ENCODE data around the gene UCK2. TPM values are rescaled to one million over a fixed set of nuclear protein-coding genes. Genes with fewer than 3 reads are reported as not detected.

The UCK2 gene
- total and polyA plus RNA-seq, 2 donors (not counting 1 experiment from before 2014, with no cell fraction given), result 8.9 to 11.5 TPM

DNA sequence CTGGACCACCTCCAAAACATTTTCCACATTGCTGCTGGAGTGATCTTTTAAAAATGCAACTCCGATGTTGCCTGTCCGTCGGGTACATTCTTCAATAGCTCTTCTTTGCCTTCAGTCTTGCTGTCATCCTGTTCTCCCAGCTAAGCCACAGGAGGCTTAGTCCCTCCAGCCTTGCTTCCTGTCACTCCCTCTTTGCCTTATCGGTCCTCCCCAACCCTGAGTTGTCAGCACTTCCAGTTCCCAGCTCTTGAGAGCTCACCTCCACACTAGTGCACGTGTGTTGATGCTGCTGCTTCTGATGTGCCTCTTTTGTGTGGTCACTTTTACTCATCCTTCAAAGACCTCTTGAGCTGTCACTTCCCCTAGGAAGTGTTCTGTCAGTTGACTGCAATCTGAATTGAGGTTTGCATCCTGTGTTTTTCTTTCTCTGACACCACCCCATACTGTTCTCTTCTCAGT is 15.3 kb downstream of the UCK2 start:
- Histone ChIP-seq H3K9ac (ENCODE audit: low read length) (peak overlapping the region; percentile 2), H3K9me3 (ENCODE audit: control extremely low read depth in 1 of 3, control insufficient read depth in 2 of 3, insufficient read depth in 1 of 3, low read length in 2 of 3) (no peaks in the 10 kb centered on the region), H4K20me1 (ENCODE audit: control insufficient read depth, insufficient read depth, low read length, poor library complexity, severe bottlenecking) (peaks cover 7% of the 10 kb centered on the region), H3K27me3 (replicated peaks in 1 of 4; ENCODE audit: control extremely low read depth in 1 of 4, control insufficient read depth in 3 of 4, insufficient read depth in 4 of 4, low read length in 3 of 4) (no peaks in the 10 kb centered on the region), H3K4me2 (replicated peaks; ENCODE audit: low read depth, low read length, poor library complexity, severe bottlenecking) (no peak overlapping the region), H3K79me2 (ENCODE audit: control insufficient read depth, insufficient read depth, low read length) (peaks cover 66% of the 10 kb centered on the region), H2AFZ (ENCODE audit: insufficient read depth, low read depth, low read length, poor library complexity, severe bottlenecking) (no peak overlapping the region), H3K36me3 (replicated peaks in 1 of 2; ENCODE audit: control extremely low read depth in 1 of 2, control insufficient read depth in 1 of 2, extremely low read depth in 1 of 2, insufficient read depth in 2 of 2, low read length in 1 of 2) (no peaks in the 10 kb centered on the region), H3K4me3 (ENCODE audit: control extremely low read depth in 1 of 5, extremely low read depth in 1 of 5, insufficient read depth in 1 of 5, low read depth in 2 of 5, low read length in 4 of 5) (no peak overlapping the region), H3K27ac (ENCODE audit: low read length in 2 of 2) (no peak overlapping the region), H3K4me1 (ENCODE audit: control insufficient read depth in 2 of 2, insufficient read depth in 2 of 2, low read length in 2 of 2) (peaks cover 6 to 11% of the 10 kb centered on the region in 2 donors)
- DNase-seq (no peak), ATAC-seq (ENCODE audit: low read depth) (no peak)
- 13% methylated on average over 5 of the region's 5 CpGs for WGBS (ENCODE audit: insufficient coverage)
- Mint-ChIP-seq H3K4me3 (peak overlapping the region; percentile 1), H3K4me1 (peaks cover 24% of the 10 kb centered on the region), H3K9me3 (ENCODE audit: insufficient read depth) (no peaks in the 10 kb centered on the region), H3K27ac (no peak overlapping the region), H3K27me3 (no peaks in the 10 kb centered on the region)
- POLR2A ChIA-PET, result no interaction called here
- intact Hi-C loops (cut with micrococcal nuclease), result no loop called here
- TF ChIP-seq EZH2 (IDR thresholded peaks at IDR 0.05; ENCODE audit: borderline replicate concordance, insufficient read depth, low read depth, low read length, poor library complexity, severe bottlenecking), result no peak
- TF ChIP-seq, protein P1, sequence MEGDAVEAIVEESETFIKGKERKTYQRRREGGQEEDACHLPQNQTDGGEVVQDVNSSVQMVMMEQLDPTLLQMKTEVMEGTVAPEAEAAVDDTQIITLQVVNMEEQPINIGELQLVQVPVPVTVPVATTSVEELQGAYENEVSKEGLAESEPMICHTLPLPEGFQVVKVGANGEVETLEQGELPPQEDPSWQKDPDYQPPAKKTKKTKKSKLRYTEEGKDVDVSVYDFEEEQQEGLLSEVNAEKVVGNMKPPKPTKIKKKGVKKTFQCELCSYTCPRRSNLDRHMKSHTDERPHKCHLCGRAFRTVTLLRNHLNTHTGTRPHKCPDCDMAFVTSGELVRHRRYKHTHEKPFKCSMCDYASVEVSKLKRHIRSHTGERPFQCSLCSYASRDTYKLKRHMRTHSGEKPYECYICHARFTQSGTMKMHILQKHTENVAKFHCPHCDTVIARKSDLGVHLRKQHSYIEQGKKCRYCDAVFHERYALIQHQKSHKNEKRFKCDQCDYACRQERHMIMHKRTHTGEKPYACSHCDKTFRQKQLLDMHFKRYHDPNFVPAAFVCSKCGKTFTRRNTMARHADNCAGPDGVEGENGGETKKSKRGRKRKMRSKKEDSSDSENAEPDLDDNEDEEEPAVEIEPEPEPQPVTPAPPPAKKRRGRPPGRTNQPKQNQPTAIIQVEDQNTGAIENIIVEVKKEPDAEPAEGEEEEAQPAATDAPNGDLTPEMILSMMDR (IDR thresholded peaks at IDR 0.05), result no peak
- CTCF ChIA-PET, result no interaction called here

DNA sequence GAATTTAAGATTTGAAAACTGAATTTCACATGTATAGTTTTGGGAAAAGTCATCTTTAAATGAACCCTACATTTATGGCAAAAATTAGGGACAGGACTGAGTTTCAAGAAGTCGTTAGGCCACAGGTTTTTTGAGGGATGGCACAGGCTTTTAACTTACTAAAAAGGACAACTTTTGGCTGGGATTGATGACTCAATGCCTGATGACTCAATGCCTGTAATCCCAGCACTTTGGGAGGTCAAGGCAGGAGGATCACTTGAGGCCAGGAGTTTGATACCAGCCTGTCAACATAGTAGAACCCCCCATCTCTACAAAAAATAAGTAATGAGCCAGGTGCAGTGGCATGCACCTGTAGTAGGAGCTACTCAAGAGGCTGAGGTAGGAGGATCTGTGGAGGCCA is 15.9 kb downstream of the UCK2 start:
- H3K4me3 ChIP-seq (ENCODE audit: control extremely low read depth in 1 of 5, extremely low read depth in 1 of 5, insufficient read depth in 1 of 5, low read depth in 2 of 5, low read length in 4 of 5), result no peak overlapping the region
- H3K9me3 ChIP-seq (ENCODE audit: control extremely low read depth in 1 of 3, control insufficient read depth in 2 of 3, insufficient read depth in 1 of 3, low read length in 2 of 3), result peaks cover 0 to 2% (median 0%) of the 10 kb centered on the region in 3 donors
- intact Hi-C loops (cut with micrococcal nuclease), result no loop called here
- CTCF ChIA-PET, result no interaction called here
- H2AFZ ChIP-seq (ENCODE audit: insufficient read depth, low read depth, low read length, poor library complexity, severe bottlenecking), result no peak overlapping the region
- no peak overlapping the region for H3K27ac Mint-ChIP-seq
- H3K4me2 ChIP-seq (replicated peaks; ENCODE audit: low read depth, low read length, poor library complexity, severe bottlenecking), result no peak overlapping the region
- H3K36me3 ChIP-seq (replicated peaks in 1 of 2; ENCODE audit: control extremely low read depth in 1 of 2, control insufficient read depth in 1 of 2, extremely low read depth in 1 of 2, insufficient read depth in 2 of 2, low read length in 1 of 2), result no peaks in the 10 kb centered on the region
- no peak overlapping the region for H3K27ac ChIP-seq (ENCODE audit: low read length in 2 of 2)
- no peaks in the 10 kb centered on the region for H3K27me3 ChIP-seq (replicated peaks in 1 of 4; ENCODE audit: control extremely low read depth in 1 of 4, control insufficient read depth in 3 of 4, insufficient read depth in 4 of 4, low read length in 3 of 4)
- no peaks in the 10 kb centered on the region for H3K27me3 Mint-ChIP-seq
- ATAC-seq (ENCODE audit: low read depth) (no peak), DNase-seq (no peak)
- no peak overlapping the region for H3K4me3 Mint-ChIP-seq
- H3K79me2 ChIP-seq (ENCODE audit: control insufficient read depth, insufficient read depth, low read length), result peaks cover 68% of the 10 kb centered on the region
- H4K20me1 ChIP-seq (ENCODE audit: control insufficient read depth, insufficient read depth, low read length, poor library complexity, severe bottlenecking), result peaks cover 7% of the 10 kb centered on the region
- peak overlapping the region; percentile 2 for H3K9ac ChIP-seq (ENCODE audit: low read length)
- H3K4me1 ChIP-seq (ENCODE audit: control insufficient read depth in 2 of 2, insufficient read depth in 2 of 2, low read length in 2 of 2), result peaks cover 6 to 11% of the 10 kb centered on the region in 2 donors
- no CpG with 5 or more reads among the region's 1 CpG for WGBS (ENCODE audit: insufficient coverage)
- TF ChIP-seq, protein P1 (IDR thresholded peaks at IDR 0.05), result no peak
- H3K9me3 Mint-ChIP-seq (ENCODE audit: insufficient read depth), result no peaks in the 10 kb centered on the region
- POLR2A ChIA-PET, result no interaction called here
- peaks cover 26% of the 10 kb centered on the region for H3K4me1 Mint-ChIP-seq

All from B cell (primary cell).